Subcutaneous abdominal adipose tissue (tissue), 5 donors: ENCODE measurements around the gene ERICH3.
"Not testable (repeated sequence)": the region's sequence is repeated elsewhere in the genome, so short reads cannot be mapped to it uniquely, and the experiment has no call there.

Experiments used
- H3K27ac ChIP-seq: one replicate; pipeline ENCODE4 v1.7.0; 2013; ENCODE audit warnings: low read depth, mild to moderate bottlenecking, inconsistent platforms, low read length, moderate library complexity
- H3K27me3 ChIP-seq, 5 donors: one replicate each; pipeline ENCODE4 v1.7.0; 2013; ENCODE audit warnings: low read length in 5 of 5, inconsistent platforms in 1 of 5; ENCODE audit not compliant: control insufficient read depth in 5 of 5, insufficient read depth in 4 of 5
- H3K36me3 ChIP-seq, 5 donors: one replicate each; pipeline ENCODE4 v1.7.0; 2013; ENCODE audit warnings: low read length in 5 of 5; ENCODE audit not compliant: control insufficient read depth in 5 of 5, insufficient read depth in 5 of 5
- H3K4me1 ChIP-seq, 5 donors: one replicate each; pipeline ENCODE4 v1.7.0; 2013; ENCODE audit warnings: low read length in 5 of 5, mild to moderate bottlenecking in 3 of 5, moderate library complexity in 1 of 5; ENCODE audit not compliant: control insufficient read depth in 5 of 5, insufficient read depth in 5 of 5
- H3K4me3 ChIP-seq, 5 donors: one replicate each; pipeline ENCODE4 v1.7.0; 2013; ENCODE audit warnings: low read length in 5 of 5, low read depth in 1 of 5
- H3K9ac ChIP-seq, 5 donors: one replicate each; pipeline ENCODE4 v1.7.0; 2013; ENCODE audit warnings: low read length in 5 of 5, mild to moderate bottlenecking in 4 of 5, moderate library complexity in 3 of 5
- H3K9me3 ChIP-seq, 5 donors: one replicate each; pipeline ENCODE4 v1.7.0; 2013; ENCODE audit warnings: low read length in 5 of 5; ENCODE audit not compliant: control insufficient read depth in 5 of 5
- donor health status: healthy.
- donor health status: healthy.
- donor health status: healthy.
- donor health status: healthy.
- donor health status: healthy.

Gene ERICH3

GRCh38 chr1:74681851-74682250 is 8.3 kb upstream of the ERICH3 start:
- H3K9ac ChIP-seq = no peak overlapping the region
- H3K36me3 ChIP-seq = no peaks in the 10 kb centered on the region
- no peaks in the 10 kb centered on the region for H3K27me3 ChIP-seq
- no peaks in the 10 kb centered on the region for H3K4me1 ChIP-seq
- H3K4me3 ChIP-seq = no peak overlapping the region
- H3K9me3 ChIP-seq = no peaks in the 10 kb centered on the region
- no peak overlapping the region for H3K27ac ChIP-seq

- Histone ChIP-seq H3K9ac (no peak overlapping the region), H3K36me3 (no peaks in the 10 kb centered on the region), H3K27ac (no peak overlapping the region), H3K4me1 (no peaks in the 10 kb centered on the region), H3K9me3 (no peaks in the 10 kb centered on the region), H3K4me3 (no peak overlapping the region), H3K27me3 (no peaks in the 10 kb centered on the region)
Observed at GRCh38 chr1:74681449-74681848, 7.9 kb upstream of the ERICH3 start.

- H3K4me1 ChIP-seq = no peaks in the 10 kb centered on the region
- H3K27ac ChIP-seq = no peak overlapping the region
Observed at GRCh38 chr1:74681001-74681400, 7.4 kb upstream of the ERICH3 start.

GRCh38 chr1:74679811-74680210 is 6.2 kb upstream of the ERICH3 start:
- Histone ChIP-seq H3K27me3 (peaks cover 0 to under 1% (median 0%) of the 10 kb centered on the region in 5 donors), H3K36me3 (no peaks in the 10 kb centered on the region), H3K27ac (no peak overlapping the region), H3K9ac (no peak overlapping the region), H3K4me3 (no peak overlapping the region), H3K9me3 (no peaks in the 10 kb centered on the region), H3K4me1 (no peaks in the 10 kb centered on the region)

More at GRCh38 chr1:74681001-74681400, 7.4 kb upstream of the ERICH3 start:
- H3K36me3 ChIP-seq = no peaks in the 10 kb centered on the region
- no peaks in the 10 kb centered on the region for H3K9me3 ChIP-seq
- H3K27me3 ChIP-seq = no peaks in the 10 kb centered on the region
- no peak overlapping the region for H3K4me3 ChIP-seq
- no peak overlapping the region for H3K9ac ChIP-seq

DNA sequence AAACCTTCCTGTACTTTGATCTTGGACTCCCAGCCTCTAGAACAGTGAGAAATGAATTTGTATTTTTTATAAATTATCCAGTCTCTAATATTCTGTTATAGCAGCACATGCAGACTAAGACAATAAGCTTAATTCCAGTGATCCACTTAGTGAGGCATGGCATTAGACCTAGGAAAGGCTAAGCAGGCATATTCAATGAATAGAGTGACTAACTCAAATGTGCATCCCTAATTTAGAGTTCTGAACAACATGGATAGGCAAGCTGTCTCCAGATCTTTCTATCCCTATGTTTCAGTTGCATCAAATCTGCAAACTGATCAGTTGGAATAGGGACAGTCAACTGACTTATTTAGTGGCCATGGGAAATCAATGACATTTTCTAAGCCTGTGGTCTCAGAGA is 4.3 kb upstream of the ERICH3 start:
- Histone ChIP-seq H3K4me3 (no peak overlapping the region), H3K27ac (no peak overlapping the region), H3K9me3 (no peaks in the 10 kb centered on the region), H3K9ac (no peak overlapping the region), H3K27me3 (peaks cover 9 to 16% (median 14%) of the 10 kb centered on the region in 5 donors), H3K4me1 (peaks cover 0 to 11% (median 8%) of the 10 kb centered on the region in 5 donors), H3K36me3 (no peaks in the 10 kb centered on the region)

- Histone ChIP-seq H3K9ac (no peak overlapping the region), H3K4me1 (peaks cover 0 to 11% (median 8%) of the 10 kb centered on the region in 5 donors), H3K4me3 (no peak overlapping the region), H3K27me3 (peaks cover 9 to 16% (median 14%) of the 10 kb centered on the region in 5 donors), H3K9me3 (peaks cover 0 to 3% (median 0%) of the 10 kb centered on the region in 5 donors), H3K36me3 (no peaks in the 10 kb centered on the region), H3K27ac (no peak overlapping the region)
Observed at GRCh38 chr1:74674278-74675048, 871 bp upstream of the ERICH3 start.

DNA sequence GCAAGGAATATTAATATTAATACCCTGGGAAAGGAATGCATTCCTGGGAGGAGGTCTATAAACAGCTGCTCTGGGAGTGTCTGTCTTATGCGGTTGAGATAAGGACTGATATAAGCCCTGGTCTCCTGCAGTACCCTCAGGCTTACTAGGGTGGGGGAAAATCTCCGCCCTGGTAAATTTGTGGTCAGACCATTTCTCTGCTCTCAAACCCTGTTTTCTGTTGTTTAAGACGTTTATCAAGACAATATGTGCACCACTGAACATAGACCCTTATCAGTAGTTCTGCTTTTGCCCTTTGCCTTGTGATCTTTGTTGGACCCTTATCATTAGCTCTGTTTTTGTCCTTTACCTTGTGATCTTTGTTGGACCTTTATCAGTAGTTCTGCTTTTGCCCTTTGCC is 2.7 kb downstream of the ERICH3 start:
- not testable (repeated sequence) for H3K4me3 ChIP-seq

DNA sequence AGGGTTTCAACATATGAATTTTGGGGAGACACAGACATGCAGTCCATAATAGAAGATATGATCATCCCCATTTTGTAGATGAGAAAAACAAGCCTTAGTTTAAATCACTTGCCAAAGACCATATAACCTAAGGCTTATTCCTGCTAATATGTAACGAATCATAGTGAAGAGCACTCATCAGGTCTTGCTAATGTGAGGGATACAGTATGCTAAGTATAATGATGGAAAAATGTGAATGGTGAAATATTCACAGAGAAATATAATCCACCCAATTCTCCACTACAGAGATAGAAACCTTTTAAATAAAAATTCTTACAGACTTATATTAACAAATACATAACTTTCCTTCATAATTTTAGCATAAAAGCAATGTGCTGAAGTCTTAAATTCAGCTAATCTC is 18.9 kb downstream of the ERICH3 start:
- H3K27ac ChIP-seq = no peak overlapping the region
- H3K4me3 ChIP-seq = no peak overlapping the region
- H3K9ac ChIP-seq = no peak overlapping the region
- H3K27me3 ChIP-seq = no peaks in the 10 kb centered on the region
- H3K9me3 ChIP-seq = no peaks in the 10 kb centered on the region
- no peaks in the 10 kb centered on the region for H3K4me1 ChIP-seq
- H3K36me3 ChIP-seq = no peaks in the 10 kb centered on the region

More for the DNA sequence above, 2.7 kb downstream of the ERICH3 start:
- not testable (repeated sequence) for H3K27ac ChIP-seq, H3K9me3 ChIP-seq, H3K9ac ChIP-seq, H3K36me3 ChIP-seq
- peaks cover 0 to 11% (median 8%) of the 10 kb centered on the region in 5 donors for H3K4me1 ChIP-seq
- H3K27me3 ChIP-seq = peaks cover 9 to 16% (median 14%) of the 10 kb centered on the region in 5 donors

DNA sequence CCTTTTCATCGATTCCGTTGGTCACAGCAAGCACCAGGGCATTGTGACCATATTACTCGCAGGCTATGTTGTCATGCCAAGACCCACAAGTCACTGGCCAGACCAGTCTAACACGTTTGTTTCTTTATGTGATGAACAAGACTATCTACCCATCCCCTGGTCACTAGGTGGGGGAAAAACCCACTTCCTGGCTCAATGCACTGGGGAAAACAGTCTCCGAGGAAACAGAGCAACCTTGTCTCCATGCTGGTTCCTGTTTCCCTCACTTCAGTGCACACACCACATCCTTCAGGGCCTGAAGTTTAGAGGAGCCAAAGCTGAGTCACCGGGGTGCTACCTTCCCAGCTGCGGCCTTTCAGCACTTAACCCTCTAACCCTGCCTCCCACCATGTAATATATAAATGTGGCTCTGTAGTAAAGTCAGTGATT is 20.9 kb downstream of the ERICH3 start:
- no peak overlapping the region for H3K4me3 ChIP-seq
- H3K4me1 ChIP-seq = no peaks in the 10 kb centered on the region
- no peaks in the 10 kb centered on the region for H3K27me3 ChIP-seq
- no peaks in the 10 kb centered on the region for H3K36me3 ChIP-seq
- H3K27ac ChIP-seq = no peak overlapping the region
- no peaks in the 10 kb centered on the region for H3K9me3 ChIP-seq
- H3K9ac ChIP-seq = no peak overlapping the region

DNA sequence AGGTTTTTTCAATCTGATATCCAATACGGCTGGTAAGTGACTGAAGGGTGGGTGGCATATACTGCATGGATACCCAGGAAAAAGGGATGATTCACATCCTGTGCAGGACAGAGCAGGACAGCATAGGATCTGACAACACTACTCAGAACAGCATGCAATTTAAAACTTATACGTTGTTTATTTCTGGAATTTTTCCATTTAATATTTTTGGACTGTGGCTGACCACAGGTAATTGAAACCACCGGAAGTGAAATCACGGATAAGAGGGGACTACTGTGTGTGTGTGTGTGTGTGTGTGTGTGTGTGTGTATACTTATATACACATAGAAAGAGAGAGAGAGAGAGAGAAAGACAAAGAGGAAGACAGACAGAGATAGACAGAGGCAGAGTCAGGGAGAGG is 23.0 kb downstream of the ERICH3 start:
- no peak overlapping the region for H3K27ac ChIP-seq

More for the DNA sequence above, 23.0 kb downstream of the ERICH3 start:
- Histone ChIP-seq H3K27me3 (no peaks in the 10 kb centered on the region), H3K36me3 (no peaks in the 10 kb centered on the region), H3K4me3 (no peak overlapping the region), H3K9ac (no peak overlapping the region), H3K4me1 (no peaks in the 10 kb centered on the region), H3K9me3 (no peaks in the 10 kb centered on the region)
